HG03354 (cell line): ENCODE measurements around the gene KL.

Source experiments
- ATAC-seq: cut with Tn5 transposase; IDR thresholded peaks from one replicate; pipeline ENCODE4 v1.9.1; 2021; ENCODE audit warnings: mild to moderate bottlenecking; ENCODE audit not compliant: unreplicated experiment, poor library complexity, severe bottlenecking

The KL gene

DNA sequence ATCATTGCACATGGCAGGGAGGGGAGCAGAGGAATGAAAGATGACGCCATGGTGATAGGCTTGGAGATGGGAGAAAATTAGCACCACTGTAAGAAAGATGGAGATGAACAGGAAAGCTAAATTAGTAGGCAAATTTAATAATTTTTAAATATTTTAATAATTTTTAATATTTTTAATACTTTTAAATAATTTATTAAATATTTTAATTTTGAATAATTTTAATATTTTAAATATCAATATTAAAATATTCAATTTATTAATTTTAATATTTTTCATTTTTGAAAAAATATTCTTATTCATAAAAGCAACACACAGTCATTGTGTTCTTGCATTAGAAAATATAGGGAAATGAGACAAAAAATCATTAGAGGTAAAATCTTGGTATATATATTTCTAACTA lies 15.9 kb upstream of the KL start:
- ATAC-seq = no peak

DNA sequence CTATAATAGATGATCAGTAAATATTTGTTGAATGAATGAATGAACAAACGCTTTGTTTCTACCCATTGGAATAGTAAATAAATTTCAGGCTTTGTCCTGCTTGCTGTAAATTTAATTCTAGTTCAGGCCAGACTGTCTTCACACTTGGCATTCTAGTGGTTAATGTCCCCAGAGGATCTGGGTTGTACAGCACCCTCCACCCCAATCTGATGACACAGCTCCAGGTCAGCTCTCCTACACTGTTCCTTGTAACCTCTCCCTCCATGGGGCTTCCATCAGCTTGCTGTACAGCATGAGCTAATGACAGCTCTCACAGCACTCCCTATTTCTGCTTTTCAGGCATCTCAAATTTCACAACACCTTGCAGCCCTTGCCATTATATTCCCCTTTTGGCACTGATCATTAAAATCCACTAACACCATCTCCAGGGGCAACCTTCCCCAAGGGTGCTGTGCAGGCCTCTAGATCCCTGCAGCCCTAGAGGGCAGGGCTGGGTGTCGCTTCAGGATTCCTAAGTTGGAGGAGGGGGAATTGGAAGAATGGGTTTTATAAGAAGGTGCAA lies 12.7 kb upstream of the KL start:
- no peak for ATAC-seq

GRCh38 chr13:33004511-33004910 lies 11.7 kb upstream of the KL start:
- ATAC-seq = no peak

- ATAC-seq = no peak
These were observed 10.1 kb upstream of the KL start for GRCh38 chr13:33006134-33006533.

DNA sequence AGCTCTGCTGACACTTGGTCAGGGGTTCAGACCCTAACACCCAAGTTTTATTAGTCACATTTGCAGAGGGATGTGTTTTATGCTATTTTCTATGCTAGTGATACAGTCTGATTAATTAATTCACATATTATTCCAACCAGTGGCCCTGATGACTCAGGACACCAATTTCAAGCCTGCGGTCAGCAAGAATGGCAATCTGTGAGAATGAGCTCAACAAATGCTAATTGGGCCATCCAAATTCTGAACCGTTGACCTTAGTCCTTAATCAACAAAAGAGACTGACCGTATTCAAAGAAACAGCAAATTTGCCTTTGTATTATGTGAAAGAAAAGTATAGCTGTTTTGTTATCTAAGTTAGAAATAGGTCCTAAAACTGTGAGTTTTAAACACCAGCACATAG lies 9.6 kb upstream of the KL start:
- ATAC-seq = no peak

DNA sequence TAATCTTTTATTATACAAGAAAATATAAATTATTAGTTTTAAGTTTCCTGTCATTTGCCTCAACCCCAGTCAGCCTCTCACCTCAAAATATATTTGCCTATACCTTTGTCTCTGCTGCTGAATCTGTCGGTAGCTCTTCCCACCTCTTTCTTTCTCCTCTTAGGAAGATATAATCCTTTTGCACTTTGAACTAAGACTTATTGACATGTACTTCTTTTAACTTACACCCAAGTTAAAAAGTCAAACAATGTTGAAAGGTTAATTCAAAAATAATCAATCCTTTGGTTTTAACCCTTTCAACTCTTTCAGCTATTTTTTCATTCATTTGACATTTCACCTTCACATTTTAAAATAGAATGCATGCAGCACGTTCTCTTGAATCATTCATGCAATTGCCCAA lies 9.0 kb upstream of the KL start:
- no peak for ATAC-seq

DNA sequence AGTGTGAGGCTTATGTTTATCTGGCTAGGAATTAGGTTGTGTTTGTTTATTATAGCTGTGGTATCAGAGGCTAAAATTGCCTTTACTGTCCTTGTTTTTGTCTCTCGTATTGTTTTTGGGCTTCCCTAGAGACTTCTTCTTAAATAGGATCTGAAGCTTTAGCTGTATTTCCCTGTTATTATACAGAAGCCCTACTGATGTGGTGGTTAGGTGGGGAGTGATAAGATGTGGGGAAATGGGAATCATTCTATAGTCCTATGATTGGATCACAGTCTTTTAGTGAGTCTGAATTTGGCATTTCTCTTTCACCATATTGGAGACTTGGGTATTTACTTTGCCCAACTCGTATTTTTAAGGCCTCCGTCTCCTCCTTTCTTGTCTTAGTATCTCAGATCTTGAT lies 8.3 kb upstream of the KL start:
- no peak for ATAC-seq

DNA sequence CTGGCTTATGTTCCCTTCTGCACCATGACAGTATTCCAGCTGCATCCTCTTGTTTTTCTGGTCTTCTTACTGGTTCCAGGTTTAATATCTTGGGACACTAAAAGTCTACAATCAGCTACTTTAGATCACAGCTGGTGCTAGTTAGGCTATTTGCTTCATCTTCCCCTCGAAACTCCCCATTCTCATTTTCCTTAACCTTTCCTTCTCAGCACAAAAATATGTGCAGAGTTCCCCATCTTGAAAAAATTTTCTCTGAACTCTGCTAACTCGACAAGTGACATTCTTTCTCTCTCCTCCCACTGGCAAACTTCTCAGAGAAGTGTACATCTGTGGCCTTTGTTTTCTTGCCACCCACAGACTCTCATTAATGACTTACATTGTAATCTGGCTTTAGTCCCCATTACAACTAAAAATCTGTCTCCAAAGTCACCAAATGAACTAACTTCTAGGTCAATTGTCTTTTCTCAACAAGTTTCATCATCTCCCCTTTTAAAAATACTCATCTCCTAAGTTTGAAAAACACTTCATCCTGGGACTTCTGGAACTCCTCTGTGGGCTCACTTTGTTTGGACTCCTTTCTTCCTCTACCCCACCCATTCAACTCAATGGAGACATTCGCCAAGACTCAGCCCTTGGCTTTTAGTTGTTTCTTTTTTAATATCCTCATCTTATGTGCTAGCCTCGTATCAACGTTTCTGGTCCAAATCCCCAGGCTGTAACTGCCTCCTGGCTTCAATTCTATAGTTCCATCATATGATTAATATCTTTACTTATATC lies 7.1 kb upstream of the KL start:
- ATAC-seq = no peak

GRCh38 chr13:33011828-33012470 lies 4.3 kb upstream of the KL start:
- ATAC-seq = no peak

GRCh38 chr13:33014291-33014690 lies 1.9 kb upstream of the KL start:
- ATAC-seq = no peak

GRCh38 chr13:33015241-33015668 lies 968 bp upstream of the KL start:
- ATAC-seq = no peak

DNA sequence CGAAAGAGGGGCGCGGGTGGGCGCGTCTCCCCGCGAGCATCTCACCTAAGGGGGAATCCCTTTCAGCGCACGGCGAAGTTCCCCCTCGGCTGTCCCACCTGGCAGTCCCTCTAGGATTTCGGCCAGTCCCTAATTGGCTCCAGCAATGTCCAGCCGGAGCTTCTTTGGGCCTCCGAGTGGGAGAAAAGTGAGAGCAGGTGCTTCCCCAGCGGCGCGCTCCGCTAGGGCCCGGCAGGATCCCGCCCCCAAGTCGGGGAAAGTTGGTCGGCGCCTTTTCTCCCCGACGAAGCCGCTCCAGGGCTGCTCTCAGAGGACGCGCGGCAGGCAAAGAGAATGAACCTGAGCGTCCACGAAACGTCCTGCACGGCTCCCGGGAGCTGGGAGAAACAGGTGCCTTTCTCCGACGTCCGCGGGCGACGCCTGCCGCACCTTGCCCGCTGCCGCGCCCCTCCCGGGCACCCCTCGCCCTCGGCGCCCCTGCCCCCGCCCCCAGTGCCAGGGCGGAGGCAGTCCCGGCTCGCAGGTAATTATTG lies 366 bp upstream of the KL start:
- ATAC-seq = peak; percentile 31

DNA sequence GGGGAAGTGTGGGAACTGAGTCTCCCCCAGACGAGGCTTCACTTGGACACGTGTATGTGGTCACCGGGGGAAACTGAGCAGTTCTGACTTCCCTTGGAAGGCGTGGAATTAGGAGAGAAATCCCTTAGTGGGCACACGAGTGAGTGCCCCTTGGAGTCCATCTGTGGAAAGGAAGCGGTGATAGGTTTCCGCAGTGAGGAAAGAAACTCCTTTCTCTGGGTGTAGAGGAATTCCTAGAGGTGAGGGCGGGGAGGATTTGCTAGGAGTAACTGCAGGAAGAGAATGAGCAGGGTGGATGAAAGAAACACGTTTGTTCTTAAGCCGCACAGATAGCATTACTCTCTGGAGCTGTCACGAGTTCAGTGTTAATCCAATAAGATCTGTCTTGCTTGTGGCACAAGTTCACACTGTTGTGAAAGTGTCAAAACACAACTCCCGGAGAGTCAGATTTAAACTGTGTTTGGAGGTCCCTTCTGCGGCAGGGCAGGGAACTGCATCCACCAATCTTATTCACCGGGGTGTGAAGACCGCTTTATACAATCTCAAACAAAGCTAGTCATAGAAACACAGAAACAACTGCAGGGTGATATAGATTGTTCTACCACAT lies 1.2 kb downstream of the KL start:
- peak; percentile 80 for ATAC-seq

DNA sequence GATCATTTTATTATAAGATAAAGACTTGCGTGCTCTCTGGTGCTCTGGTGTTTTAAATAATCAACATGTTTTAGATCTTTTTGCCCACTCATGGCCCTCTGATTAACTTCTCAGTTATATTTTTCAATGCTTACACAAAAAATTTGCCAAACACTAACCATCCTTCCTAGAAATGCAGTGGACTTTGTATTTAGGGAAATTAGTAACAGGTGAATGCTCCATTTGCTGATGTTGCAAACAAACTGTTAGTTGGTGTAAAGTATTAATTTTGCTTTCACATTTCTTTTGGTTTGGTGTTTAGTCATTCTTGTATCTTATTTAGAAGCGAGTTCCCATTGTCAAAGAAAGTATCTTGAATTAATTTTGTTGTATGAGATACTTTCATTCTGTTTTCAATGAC lies 2.7 kb downstream of the KL start:
- no peak for ATAC-seq

- no peak for ATAC-seq
These were observed 6.8 kb downstream of the KL start for GRCh38 chr13:33022986-33023385.

DNA sequence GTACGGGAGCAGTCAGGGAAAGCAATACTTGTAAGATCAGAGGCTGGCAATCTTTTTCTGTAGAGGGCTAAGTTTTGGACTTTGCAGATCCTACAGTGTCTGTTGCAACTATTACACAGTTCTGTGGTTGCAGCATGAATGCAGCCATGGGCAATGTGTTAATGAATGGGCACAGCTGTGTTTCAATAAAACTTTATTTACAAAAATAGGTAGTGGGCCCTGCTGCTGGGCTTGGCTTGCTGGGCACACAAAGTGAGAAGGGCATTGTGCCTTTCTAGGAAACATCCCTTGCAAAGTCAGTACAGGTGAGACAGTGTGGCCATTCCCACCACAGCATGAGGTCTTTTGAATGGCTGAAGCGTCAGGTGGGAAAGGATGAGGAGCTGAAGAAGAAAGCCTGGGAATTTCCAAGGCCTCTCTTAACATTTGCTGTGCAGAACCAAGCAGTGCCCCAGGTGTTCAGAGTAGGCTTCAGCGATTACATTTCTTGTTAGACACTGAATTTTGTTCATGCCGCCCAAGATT lies 9.1 kb downstream of the KL start:
- no peak for ATAC-seq

GRCh38 chr13:33026489-33027152 lies 10.4 kb downstream of the KL start:
- ATAC-seq = no peak

- ATAC-seq = no peak
These were observed 12.4 kb downstream of the KL start for GRCh38 chr13:33028620-33029019.

DNA sequence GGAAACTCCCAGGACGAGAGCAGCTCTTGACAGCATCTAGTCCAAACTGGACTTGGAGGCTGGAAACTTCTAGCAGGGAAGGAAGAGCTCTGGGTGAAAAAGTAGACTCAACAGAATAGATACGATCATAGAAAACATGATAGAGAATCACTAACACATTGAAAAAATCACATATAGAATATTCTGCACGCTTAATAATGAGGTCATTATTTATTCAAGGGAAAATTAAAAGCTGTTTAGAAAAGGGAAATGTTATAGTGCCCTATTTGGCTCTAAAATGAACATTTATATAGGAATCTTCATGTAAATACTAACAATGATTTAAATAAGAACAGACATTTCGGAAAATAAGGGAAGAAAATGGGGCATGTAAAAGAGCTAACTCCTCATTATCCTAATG lies 15.1 kb downstream of the KL start:
- ATAC-seq = no peak
